ENCODE measurements around the gene ANXA3.
"Not testable (repeated sequence)": the region's sequence is repeated elsewhere in the genome, so short reads cannot be mapped to it uniquely, and the experiment has no call there.

ANXA3 gene

DNA sequence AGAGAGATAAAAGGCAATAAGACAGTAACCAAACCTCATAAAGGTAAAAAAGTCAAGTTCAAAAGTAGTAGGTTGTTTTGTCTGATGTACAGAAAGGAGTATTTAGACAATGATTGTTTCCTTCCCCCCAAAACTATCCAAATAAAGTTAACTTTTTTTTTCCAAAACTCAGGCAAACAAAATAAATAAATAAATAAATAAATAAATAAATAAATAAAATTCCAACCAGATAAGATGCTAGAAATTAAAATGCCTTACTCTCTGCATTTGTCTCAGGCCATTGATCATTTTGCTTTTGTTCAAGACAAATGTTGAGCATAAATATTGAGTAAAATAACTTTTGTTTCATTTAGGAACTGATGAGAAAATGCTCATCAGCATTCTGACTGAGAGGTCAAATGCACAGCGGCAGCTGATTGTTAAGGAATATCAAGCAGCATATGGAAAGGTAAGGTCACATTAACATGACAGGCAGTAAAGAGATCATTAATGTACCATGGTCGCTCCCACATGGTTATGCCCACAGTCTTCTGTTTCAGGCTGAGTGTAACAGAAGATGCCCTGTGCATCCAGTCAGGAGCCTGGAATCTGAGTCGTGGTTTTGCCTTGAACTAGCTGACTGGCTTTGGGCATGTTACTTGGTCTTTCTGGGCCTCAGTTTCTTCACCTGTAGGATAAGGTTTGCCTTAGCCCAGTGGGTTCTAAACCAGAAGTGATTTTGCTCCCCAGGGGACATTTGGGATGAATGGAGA lies 27.3 kb downstream of the ANXA3 start:
- no peak for DNase-seq

DNA sequence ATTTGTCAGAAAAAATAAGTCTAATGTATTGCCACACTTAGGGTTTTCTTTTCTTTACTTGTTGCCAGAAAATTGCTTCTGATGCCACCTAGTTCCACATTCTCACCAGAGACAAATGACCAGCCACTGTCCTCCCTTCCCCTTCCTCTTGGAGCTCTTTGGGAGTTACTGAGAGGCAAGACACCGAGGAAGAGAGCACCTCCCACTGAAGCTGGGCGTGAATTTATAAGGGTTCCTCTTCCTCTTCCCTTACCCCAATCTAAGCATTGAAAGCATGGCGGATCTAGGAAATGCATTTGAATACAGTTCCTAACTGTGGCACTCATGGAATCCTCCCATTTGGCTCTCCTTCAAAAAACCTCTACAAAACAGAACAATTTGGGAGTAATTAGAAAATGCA lies 30.0 kb downstream of the ANXA3 start:
- no peak for DNase-seq

GRCh38 chr4:78584863-78585547 lies 33.4 kb downstream of the ANXA3 start:
- no peak for DNase-seq

GRCh38 chr4:78585633-78586032 lies 34.1 kb downstream of the ANXA3 start:
- no peak for DNase-seq

DNA sequence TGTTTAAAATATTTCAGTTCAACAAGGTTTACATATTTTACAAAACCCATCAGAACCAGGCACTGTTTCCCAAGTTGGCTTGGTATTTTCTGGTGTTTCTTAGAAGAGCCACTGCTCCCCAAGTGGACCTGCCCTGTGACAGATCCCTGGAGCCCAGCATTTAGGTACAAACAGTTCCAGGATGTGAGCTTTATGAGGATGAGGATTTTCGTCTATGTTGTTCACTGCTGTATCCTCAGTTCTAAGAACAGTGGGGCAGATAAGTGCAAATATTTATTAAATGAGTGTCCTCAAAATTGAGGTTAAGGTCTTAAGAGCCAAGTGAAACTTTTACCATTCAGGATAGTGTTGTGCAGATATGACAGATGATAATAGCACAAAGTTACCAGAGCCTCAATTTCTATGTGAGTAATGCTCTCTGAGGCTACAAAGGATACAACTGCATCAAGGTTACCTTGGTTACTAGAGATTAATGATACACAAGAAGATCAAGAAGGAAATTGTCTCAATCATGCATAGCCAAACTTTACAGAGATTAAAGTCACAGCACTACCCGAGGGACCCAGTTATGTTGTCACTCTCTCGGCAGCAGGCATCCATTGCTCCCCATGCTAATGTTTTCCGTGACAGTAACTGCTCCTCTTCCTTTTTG lies 37.5 kb downstream of the ANXA3 start:
- no peak for DNase-seq

DNA sequence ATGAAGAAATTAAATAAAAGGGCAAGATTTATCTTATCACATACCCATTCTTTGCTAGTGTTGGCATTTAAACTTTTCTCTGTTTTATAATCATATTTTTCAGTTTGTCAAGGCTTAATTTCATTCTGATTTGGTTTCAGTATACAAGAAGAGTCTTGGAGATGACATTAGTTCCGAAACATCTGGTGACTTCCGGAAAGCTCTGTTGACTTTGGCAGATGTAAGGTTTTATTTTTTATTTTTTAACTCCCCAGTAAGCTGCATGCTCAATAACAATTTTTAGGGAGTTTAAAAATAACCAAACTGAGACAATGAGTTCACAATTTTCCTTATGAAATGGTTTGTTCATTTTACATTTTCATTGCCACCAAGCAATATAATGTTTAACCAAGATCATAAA lies 39.8 kb downstream of the ANXA3 start:
- no peak for DNase-seq

DNA sequence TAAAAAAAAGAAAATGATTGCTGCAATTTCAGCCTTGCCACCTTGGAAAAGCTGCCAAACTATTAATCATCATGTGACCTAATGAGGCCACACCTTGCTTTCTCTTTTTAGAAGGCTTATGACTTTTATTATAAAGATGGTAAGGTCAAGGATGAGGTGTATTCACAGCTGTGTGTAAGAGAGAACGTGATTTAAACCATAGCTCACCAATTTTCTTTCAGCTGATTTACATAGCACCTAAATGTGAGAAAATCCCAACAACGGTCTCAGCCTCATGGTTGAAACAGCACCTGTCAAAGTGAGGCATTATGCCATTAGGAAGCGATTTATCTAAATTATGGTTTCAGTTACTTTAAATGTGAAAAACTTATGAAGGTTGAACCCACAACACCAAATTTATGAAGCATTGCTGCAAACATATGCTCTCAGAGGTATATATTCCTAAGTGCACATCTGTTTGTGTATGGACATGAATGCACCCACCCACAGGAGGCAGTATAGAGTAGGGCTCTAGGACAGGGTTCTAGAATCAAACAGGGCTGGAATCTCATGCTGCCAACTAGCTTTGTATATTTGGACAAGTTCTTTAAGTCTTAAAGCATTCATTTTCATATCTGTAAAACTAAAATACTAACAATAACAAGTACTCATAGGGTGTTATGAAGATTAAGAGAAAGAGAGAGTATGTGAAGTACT lies 40.7 kb downstream of the ANXA3 start:
- peak; percentile 34 for DNase-seq

DNA sequence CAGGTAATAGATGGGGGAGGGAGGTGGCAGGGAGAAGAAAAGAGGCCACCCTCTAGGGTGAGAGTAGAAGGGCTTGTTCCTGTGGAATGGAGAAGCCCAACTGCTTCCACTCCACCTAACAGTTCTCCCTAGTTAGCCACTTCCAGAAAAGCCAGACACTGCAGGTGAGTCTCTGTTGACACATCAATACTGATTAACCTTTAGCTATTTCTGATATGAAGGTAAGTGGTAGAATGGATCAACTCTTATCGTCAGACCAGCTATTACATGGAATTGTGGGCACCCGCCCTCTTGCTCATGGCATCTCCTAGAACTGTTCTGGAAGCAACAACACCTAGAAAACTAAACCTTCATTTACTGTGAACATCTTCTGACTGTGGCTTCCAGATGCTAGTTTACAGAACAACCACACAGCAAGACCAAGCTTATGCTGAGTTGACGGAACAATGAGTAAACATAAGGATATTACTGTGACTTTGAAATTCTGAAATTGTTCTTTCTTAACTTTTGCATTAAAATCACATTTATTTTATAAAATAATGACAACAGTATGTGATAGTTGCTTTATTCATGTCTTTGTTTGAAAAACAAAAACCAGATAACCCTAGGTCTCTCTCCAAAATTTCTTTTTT lies 44.7 kb downstream of the ANXA3 start:
- no peak for DNase-seq

DNA sequence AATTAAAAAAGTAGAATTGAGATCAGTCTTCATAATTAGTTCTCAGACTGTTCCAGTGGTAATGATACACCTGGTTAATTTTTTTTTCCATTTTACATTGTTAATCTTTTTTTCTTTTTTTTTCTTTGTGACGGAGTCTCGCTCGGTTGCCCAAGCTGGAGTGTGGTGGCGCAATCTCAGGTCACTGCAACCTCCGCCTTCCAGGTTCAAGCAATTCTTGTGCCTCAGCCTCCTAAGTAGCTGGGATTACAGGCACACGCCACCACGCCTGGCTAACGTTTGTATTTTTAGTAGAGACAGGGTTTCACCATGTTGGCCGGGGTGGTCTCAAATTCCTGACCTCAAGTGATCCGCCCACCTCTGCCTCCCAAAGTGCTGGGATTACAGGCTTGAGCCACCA lies 46.9 kb downstream of the ANXA3 start:
- not testable (repeated sequence) for DNase-seq

- DNase-seq = no peak
These were observed 47.6 kb downstream of the ANXA3 start for GRCh38 chr4:78599147-78599546.

GRCh38 chr4:78599931-78600375 lies 48.4 kb downstream of the ANXA3 start:
- no peak for DNase-seq

DNA sequence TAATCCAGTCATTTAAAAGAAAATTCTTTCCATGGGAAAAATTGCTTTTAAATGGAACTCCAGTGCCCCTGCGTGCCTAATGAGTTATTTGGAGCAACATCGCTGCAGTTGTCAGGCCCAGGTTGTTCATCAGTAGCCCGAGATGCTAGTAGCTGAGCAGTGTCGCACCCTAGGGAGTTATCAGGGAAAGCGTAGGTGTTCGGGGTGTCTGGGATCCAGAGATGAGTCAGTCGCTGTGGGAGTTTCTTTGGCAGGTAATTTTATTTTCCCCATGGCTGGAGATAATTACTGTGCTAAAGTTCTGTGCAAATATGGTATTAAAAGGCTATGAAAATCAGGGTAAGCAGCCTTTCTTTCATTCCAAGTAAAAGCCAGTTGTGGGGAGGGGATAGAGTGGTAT lies 49.4 kb downstream of the ANXA3 start:
- DNase-seq = no peak

DNA sequence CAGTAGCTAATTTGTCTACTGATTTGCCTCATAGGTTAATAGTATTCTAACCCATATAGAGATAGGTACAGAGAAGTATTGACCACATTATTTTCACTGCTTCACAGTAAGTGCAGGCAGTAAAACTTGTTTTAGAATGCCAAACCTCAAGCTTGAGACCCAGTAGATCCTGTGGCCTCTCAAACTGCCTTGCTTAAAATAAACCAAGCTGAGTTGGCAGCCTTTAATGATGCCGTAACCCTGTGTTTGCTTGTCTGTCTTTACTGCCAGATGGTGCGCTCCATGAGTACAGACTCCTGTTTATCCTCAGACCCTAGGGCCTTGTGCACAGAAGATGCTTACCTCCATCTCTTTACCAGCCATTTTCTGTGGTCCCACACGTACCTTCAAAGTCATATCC lies 50.8 kb downstream of the ANXA3 start:
- DNase-seq = no peak

DNA sequence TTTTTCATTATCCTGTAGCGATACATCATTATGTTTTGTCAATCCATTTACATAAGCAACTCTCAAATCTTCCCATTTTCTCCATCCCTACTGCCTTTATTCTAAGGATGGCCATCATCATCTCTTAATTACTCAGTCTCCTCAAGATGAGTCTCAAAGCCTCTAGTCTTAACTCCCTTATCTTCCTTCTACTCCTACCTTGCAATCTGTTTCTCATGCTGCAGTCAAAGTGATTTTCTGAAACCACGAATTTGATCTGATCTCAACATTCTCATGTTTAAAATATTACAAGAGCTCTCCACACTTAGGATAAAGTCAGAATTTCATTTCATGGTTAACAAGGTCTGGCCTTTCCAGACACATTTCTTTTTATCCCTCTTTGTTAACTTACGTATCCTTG lies 51.8 kb downstream of the ANXA3 start:
- DNase-seq = no peak

- DNase-seq = no peak
These were observed 53.4 kb downstream of the ANXA3 start for GRCh38 chr4:78604988-78605387.

GRCh38 chr4:78606035-78606434 lies 54.5 kb downstream of the ANXA3 start:
- no peak for DNase-seq

- DNase-seq = no peak
These were observed 55.0 kb downstream of the ANXA3 start for GRCh38 chr4:78606530-78607095.

DNA sequence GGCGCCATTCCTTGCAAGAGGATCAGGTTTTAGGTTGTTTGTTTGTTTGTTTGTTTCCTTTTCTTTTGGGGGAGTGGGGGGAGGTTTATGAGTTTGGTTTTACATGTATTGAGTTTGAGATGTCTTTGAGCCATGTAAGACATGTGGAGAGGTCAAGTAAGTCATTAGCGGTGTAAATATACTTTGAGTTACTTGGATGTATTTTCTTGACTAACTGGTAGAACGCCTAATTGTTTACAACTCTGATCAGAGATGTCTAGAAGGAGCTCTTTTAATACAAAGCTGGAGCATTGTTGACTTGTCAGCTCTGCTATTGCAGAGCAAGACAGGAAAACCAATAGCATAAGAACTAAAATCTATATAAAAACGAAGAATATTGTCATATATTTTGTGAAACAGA lies 57.1 kb downstream of the ANXA3 start:
- no peak for DNase-seq

GRCh38 chr4:78609580-78609979 lies 58.0 kb downstream of the ANXA3 start:
- no peak for DNase-seq

DNA sequence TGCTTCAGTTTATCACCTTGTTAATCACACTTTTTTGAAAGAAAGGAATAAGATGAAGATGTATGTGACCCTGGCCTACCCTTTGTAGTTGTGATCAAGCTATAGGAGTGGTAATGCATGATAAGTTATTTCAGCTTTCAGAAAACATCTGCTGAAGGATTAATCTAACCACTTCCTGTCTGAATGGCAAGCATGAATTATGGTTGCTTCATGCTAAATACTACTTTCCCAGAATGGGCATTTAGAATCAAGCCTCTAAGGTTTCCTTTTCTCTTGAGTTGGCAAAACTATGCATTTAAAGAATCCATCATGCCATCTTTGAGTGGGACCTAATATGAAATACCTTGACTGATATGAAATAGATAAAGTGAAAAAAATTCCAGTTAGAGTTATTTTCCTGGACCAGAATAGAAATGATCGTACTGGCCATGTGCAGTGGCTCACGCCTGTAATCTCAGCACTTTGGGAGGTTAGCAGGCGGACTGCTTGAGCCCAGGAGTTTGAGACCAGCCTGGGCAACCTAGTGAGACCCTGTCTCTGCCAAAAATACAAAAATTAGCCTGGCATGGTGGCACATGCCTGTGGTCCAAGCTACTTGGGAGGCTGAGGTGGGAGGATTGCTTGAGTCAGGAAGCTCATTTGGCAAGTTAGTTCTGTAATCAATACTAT lies 59.1 kb downstream of the ANXA3 start:
- no peak for DNase-seq

DNA sequence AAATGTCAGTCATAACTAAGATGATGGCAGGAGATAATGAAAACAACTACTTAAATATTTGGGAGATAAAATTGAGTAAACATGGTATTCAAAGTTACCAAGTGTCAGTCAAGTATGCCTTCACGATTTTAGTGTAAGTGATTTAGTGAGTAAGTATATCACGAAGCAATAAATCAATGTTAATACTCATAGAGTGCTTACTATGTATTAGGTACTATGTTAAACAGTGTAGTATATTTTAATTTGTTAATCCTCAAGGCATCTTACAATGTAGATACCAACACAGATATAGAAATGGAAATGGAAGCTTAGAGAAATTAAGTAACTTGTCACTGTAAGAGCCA lies 59.6 kb downstream of the ANXA3 start:
- DNase-seq = no peak
